A549 treated with Mapracorat at 1 μM for 4 hours (cell line): Measurements from ENCODE around the gene OR52B4. TPM values are rescaled to one million over a fixed set of nuclear protein-coding genes. Genes with fewer than 3 reads are reported as not detected.

Experiments used
- total RNA-seq: library from RNA; stranded (reverse); fragments of 200-300 nt; extraction: Qiagen RNA extraction; gene quantifications from 5 replicates; pipeline ENCODE4 v1.2.3, GENCODE V29; 2022

Gene OR52B4
- total RNA-seq, result not detected in 5 replicates

GRCh38 chr11:4368286-4368685 lies at the start of gene OR52B4:
Gene OR52B4 (minus strand): TSS chr11:4368386. CDS start chr11:4368295, 91 bp downstream.

GRCh38 chr11:4393209-4393857 lies 25.1 kb upstream of the OR52B4 start, which contains the start of gene TRIM21:
Gene TRIM21 (minus strand): TSS chr11:4393702. CDS start chr11:4390409, 3,293 bp downstream.

Other genes starting within 250 kb of the OR52B4 start
- gene TRIM21, start 25.3 kb upstream of the OR52B4 start, total RNA-seq, result 19.6 to 23.8 TPM (median 20.9 TPM) in 5 replicates
- gene OR52K2, start 80.9 kb upstream of the OR52B4 start, total RNA-seq, result not detected in 5 replicates
- not detected in 5 replicates for gene OR52K1, start 114.3 kb upstream of the OR52B4 start, total RNA-seq
- not detected in 5 replicates for gene OR52M1, start 176.8 kb upstream of the OR52B4 start, total RNA-seq
- not detected in 5 replicates for gene OR52I2, start 213.4 kb upstream of the OR52B4 start, total RNA-seq
- gene OR52I1, start 225.7 kb upstream of the OR52B4 start, total RNA-seq, result not detected in 5 replicates
- gene TRIM68, start 239.8 kb upstream of the OR52B4 start, total RNA-seq, result 8.1 to 10.4 TPM (median 9.9 TPM) in 5 replicates